ENCODE measurements around the gene EMILIN1. TPM values are rescaled to one million over a fixed set of nuclear protein-coding genes. Genes with fewer than 3 reads are reported as not detected.

EMILIN1 gene
- total RNA-seq, 1 experiment from 2014 or later = 0.31 TPM

GRCh38 chr2:27050996-27051901 is 27.2 kb upstream of the EMILIN1 start, which contains the start of gene AGBL5:
TSS of gene AGBL5 (plus strand) at chr2:27051668. CDS start at chr2:27052959, 1,291 bp downstream.
- BruUV-seq (replicated peaks) = no TSS peak

More at GRCh38 chr2:27050996-27051901, 27.2 kb upstream of the EMILIN1 start, which contains the start of gene AGBL5:
- no peaks in the 10 kb centered on the region for H3K27me3 ChIP-seq (ENCODE audit: control insufficient read depth, insufficient read depth, low read length)
- ChIA-PET POLR2A (interaction anchor here (0.5 to 1.5 kb wide), 5 partner anchors 13 to 866 kb away, joined by 3 to 6 read pairs (median 4); partner anchors contain the start of gene OST4), CTCF (interaction anchor here (0.6 to 1.3 kb wide), 3 partner anchors 10 to 140 kb away, joined by 3 to 9 read pairs (median 5); no protein-coding TSS in a partner anchor)
- ATAC-seq = peak; percentile 86
- H3K27ac ChIP-seq (ENCODE audit: low read length) = peak within 1 kb of the TSS; percentile 88
- TF ChIP-seq CTCF (IDR thresholded peaks at IDR 0.05) (no peak), SIN3A (IDR thresholded peaks at IDR 0.05; ENCODE audit: borderline replicate concordance, insufficient read depth, low read depth, low read length) (no peak; the same call in 1 of the 2 replicates), REST (IDR thresholded peaks at IDR 0.05; ENCODE audit: insufficient read depth in 1 of 2, low read depth in 2 of 2, low read length in 1 of 2) (no peak), TCF7L2 (IDR thresholded peaks at IDR 0.05; ENCODE audit: low read depth, low read length) (no peak), POLR2AphosphoS5 (IDR thresholded peaks at IDR 0.05; ENCODE audit: low read depth, low read length) (peak; percentile 65)
- peak; percentile 94 for DNase-seq (ENCODE audit: low read depth, low spot score)
- in situ Hi-C loops (cut with HindIII; ENCODE audit: low pct_unique_long_range_greater_than_20kb, low sequenced_read_pairs) (no loop called here), intact Hi-C loops (cut with micrococcal nuclease; ENCODE audit: unreplicated experiment) (no loop called here)
- peak within 1 kb of the TSS; percentile 80 to 95 for H3K4me3 ChIP-seq (ENCODE audit: low read depth in 2 of 2, low read length in 2 of 2)
- H3K9me3 ChIP-seq (ENCODE audit: control insufficient read depth, insufficient read depth, low read depth, low read length) = no peaks in the 10 kb centered on the region
- peaks cover 6% of the 10 kb centered on the region for H3K4me1 ChIP-seq (ENCODE audit: control insufficient read depth, insufficient read depth, low read length)
- peaks cover 9% of the 10 kb centered on the region for H3K36me3 ChIP-seq (ENCODE audit: control insufficient read depth, insufficient read depth, low read length)

All from Panc1 (cell line).